ENCODE results near the gene BMPR1B.
A peak's percentile ranks its signal among the peaks of the same experiment; 100 is the strongest.
"Not testable (repeated sequence)": the region's sequence is repeated elsewhere in the genome, so short reads cannot be mapped to it uniquely, and the experiment has no call there.

BMPR1B gene

GRCh38 chr4:95142932-95143331 lies 385.2 kb downstream of the BMPR1B start:
- DNase-seq (ENCODE audit: low spot score), result no peak

GRCh38 chr4:95151255-95151654 lies 393.5 kb downstream of the BMPR1B start:
- DNase-seq (ENCODE audit: low spot score), result no peak

- no peak for DNase-seq (ENCODE audit: low spot score)
Observed at GRCh38 chr4:95153182-95153581, 395.4 kb downstream of the BMPR1B start.

- DNase-seq (ENCODE audit: low spot score), result peak; percentile 31
Observed at GRCh38 chr4:95155759-95156451, 398.1 kb downstream of the BMPR1B start.

GRCh38 chr4:95156452-95156765 lies 398.7 kb downstream of the BMPR1B start:
- no peak for DNase-seq (ENCODE audit: low spot score)

- DNase-seq (ENCODE audit: low spot score), result no peak
Observed at GRCh38 chr4:95157596-95157995, 399.8 kb downstream of the BMPR1B start.

- DNase-seq (ENCODE audit: low spot score), result no peak
Observed at GRCh38 chr4:95158045-95158444, 400.3 kb downstream of the BMPR1B start.

- DNase-seq (ENCODE audit: low spot score), result no peak
Observed at GRCh38 chr4:95158626-95159025, 400.9 kb downstream of the BMPR1B start.

GRCh38 chr4:95159384-95159783 lies 401.6 kb downstream of the BMPR1B start:
- no peak for DNase-seq (ENCODE audit: low spot score)

GRCh38 chr4:95161781-95162469 lies 404.2 kb downstream of the BMPR1B start:
- DNase-seq (ENCODE audit: low spot score), result no peak

GRCh38 chr4:95162867-95163266 lies 405.1 kb downstream of the BMPR1B start:
- DNase-seq (ENCODE audit: low spot score), result no peak

- peak; percentile 66 for DNase-seq (ENCODE audit: low spot score)
Observed at GRCh38 chr4:95165926-95166524, 408.3 kb downstream of the BMPR1B start.

- no peak for DNase-seq (ENCODE audit: low spot score)
Observed at GRCh38 chr4:95167805-95168204, 410.1 kb downstream of the BMPR1B start.

- DNase-seq (ENCODE audit: low spot score), result no peak
Observed at GRCh38 chr4:95170176-95170575, 412.4 kb downstream of the BMPR1B start.

- not testable (repeated sequence) for DNase-seq (ENCODE audit: low spot score)
Observed at GRCh38 chr4:95171377-95171776, 413.6 kb downstream of the BMPR1B start.

GRCh38 chr4:95178938-95179337 lies 421.2 kb downstream of the BMPR1B start:
- DNase-seq (ENCODE audit: low spot score), result no peak

GRCh38 chr4:95180531-95181242 lies 422.9 kb downstream of the BMPR1B start:
- no peak for DNase-seq (ENCODE audit: low spot score)

- DNase-seq (ENCODE audit: low spot score), result peak; percentile 60
Observed at GRCh38 chr4:95181243-95181995, 423.7 kb downstream of the BMPR1B start.

GRCh38 chr4:95181996-95182306 lies 424.2 kb downstream of the BMPR1B start:
- no peak for DNase-seq (ENCODE audit: low spot score)

- no peak for DNase-seq (ENCODE audit: low spot score)
Observed at GRCh38 chr4:95183656-95184408, 426.1 kb downstream of the BMPR1B start.

- no peak for DNase-seq (ENCODE audit: low spot score)
Observed at GRCh38 chr4:95186666-95187065, 428.9 kb downstream of the BMPR1B start.
